Stimulated activated CD4-positive, alpha-beta T cell treated with anti-CD3 and anti-CD28 coated beads, Interleukin-4, amount 100 ng/mL, for 1 hour (primary cell): Measurements from ENCODE around the gene IGSF21.
A peak's percentile ranks its signal among the peaks of the same experiment; 100 is the strongest.

Source experiments
- DNase-seq: peaks from one replicate; pipeline ENCODE4 v3.0.0-alpha.2; 2020

IGSF21 gene

DNA sequence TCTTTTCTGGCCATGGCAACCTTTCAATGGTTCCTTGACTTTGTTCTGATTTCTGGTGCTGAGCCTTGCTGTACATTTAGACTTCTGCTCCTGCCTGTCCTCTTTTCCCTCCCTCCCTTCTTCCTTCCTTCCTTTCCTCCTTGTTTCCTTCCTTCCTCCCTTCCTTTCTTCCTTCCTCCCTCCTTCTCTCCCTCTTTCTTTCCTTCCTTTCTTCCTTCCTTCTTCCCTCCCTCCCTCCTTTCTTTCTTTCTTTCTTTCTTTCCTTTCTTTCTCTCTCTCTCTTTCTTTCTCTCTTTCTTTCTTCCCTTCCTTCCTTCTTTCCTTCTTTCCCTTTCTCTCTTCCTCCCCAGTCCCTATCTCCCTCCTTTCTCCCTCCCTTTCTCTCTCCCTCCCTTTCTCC lies 10.4 kb upstream of the IGSF21 start:
- no peak for DNase-seq

GRCh38 chr1:18099026-18099425 lies 8.6 kb upstream of the IGSF21 start:
- no peak for DNase-seq

DNA sequence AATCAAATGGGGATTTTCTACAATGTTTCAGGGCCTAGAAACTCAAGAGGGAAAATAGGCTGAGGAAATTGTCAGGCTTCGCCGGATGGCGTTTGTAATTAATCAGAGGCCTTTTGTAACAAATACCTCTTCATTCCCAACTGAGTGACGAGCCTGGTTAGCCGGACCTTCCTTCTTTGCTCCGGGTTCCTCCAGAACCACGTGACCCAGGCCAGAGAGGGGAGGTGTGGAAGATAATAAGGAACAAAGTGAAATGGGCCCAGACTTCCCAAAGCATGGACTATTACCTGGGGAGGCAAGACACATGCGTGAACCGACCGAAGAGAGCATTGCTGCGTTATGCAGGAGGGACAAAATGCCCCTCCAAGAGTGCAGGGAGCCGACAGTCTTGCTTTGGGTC lies 7.5 kb upstream of the IGSF21 start:
- DNase-seq: no peak

- peak; percentile 23 for DNase-seq
Observed at GRCh38 chr1:18100491-18101063, 7.0 kb upstream of the IGSF21 start.

GRCh38 chr1:18101508-18101907 lies 6.1 kb upstream of the IGSF21 start:
- DNase-seq: no peak

- no peak for DNase-seq
Observed at GRCh38 chr1:18103788-18104421, 3.7 kb upstream of the IGSF21 start.

- DNase-seq: no peak
Observed at GRCh38 chr1:18104546-18105100, 3.0 kb upstream of the IGSF21 start.

GRCh38 chr1:18105196-18105595 lies 2.4 kb upstream of the IGSF21 start:
- DNase-seq: no peak

DNA sequence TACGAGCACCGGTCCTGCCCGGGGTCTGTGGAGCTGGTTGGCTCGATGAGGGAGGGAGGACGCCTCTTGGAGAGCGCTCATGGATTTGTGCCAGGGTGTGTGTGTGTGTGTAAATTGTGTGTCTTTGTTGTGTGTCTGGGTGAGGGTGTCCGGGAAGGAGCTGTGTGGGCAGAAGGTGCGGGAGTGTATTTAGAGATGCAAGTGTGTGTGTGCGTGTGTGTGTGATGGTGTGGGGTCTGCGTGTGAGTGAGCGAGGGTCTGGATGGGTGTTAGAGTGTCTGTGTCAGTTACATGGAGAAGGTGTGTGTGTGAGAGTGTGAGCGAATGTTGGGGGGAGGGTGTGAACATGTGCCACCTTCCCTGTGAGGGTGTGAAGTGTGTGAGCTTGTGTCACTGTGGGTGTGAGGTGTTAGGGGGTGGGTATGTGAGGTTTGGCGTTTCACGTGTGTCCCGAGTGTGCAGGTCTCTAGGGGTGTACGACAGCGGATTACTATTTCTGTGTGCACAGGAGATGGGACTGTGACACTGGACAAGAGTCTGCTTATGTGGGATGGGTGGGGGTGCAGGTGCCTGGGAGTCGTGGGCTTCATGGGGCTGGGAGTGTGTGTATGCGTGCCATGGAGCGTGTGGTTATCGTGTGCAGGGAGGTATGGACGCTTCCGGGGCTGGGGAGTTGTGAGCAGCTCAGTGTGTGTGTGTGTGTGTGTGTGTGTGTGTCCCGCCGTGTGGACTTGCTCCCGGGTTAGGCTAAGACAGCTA lies 880 bp downstream of the IGSF21 start:
- DNase-seq: no peak

DNA sequence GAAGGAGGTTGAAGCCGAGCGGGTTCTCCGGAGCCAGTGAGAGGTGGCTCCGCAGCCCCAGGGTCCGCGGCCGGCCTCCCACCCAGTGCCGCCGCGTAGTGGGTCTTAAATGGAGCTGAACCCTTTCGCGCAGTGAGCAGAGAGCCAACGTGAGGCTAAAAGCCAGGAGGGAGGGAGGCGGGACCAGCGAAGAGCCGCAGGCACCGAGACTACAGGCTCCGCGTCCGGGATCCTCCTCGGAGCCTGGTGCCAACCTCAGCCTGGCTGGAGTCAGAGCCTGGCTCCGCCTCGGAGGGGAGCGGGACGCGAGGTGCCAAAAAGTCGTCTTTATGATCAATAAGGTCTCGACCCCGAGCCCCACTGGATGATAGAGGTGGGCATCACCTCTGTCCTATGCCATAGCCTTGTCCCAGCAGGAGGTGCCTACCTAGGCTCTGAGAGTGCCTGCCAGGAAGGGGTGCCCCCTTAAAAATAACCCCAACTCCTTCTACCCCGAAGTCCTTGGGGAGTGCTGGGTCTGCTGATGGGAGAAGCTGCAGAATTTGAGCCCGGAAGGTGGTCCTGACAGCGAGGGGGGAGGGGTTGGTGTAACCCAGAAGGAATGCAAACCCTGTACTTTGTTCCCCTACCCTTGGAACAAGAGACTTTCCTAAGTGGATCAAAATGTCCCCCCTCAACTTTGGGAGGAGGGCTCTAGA lies 1.6 kb downstream of the IGSF21 start:
- no peak for DNase-seq

GRCh38 chr1:18109756-18110597 lies 2.4 kb downstream of the IGSF21 start:
- peak; percentile 11 for DNase-seq

- DNase-seq: no peak
Observed at GRCh38 chr1:18110598-18110939, 3.0 kb downstream of the IGSF21 start.

GRCh38 chr1:18110968-18111367 lies 3.4 kb downstream of the IGSF21 start:
- peak; percentile 8 for DNase-seq

DNA sequence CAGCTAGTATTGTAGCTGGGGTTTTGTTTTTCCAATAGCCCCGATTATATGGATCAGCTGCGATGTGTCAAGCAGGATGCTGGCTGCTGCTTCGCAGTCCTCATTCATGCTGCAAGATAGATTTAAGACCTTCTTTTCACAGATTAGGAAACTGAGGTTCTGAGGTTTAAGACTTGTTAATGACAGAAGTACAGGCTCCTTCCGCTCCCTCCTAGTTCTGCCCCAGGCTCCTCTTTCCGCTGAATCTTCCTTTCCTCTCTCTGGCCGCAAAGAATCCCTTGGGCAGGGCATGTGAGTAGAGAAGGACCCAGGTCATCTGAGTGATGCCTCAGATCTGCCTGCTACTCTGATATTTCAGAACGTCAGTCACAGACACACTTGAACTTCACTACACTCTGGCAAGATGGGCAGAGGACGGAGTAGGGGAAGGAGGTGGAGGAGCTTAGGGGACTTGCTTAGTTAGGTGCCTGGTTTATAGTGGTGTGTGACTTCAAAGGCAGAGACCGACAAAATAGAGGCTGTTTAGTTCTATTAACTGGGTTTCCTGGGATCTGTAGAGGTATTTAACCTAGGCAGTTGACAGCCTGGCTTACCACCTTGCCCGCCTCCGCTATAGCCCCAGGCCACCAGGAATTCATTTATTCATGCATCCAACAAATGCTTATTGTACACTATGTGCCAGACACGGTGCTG lies 4.2 kb downstream of the IGSF21 start:
- DNase-seq: no peak

- DNase-seq: no peak
Observed at GRCh38 chr1:18112611-18113010, 5.0 kb downstream of the IGSF21 start.

- DNase-seq: no peak
Observed at GRCh38 chr1:18114726-18115410, 7.3 kb downstream of the IGSF21 start.

DNA sequence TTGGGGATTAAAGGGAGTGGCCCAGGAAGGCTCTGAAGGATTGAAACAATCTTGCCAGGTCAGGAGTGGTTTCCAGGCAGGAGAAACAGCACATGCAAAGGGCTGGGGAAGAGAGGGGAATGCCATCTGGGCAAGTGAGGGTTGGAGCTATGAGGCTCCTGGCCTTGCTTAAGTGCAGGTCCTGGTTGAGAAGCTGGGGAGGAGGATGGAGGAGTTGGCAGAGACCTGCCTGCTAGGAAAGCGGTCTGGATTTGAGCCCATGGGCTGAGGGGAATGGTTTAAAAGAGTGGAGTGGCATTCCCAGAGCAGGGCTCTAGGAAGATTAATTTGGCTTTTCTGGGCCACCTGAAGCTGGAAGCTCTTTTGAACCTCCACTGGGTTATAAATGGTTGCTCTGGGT lies 9.2 kb downstream of the IGSF21 start:
- DNase-seq: no peak

DNA sequence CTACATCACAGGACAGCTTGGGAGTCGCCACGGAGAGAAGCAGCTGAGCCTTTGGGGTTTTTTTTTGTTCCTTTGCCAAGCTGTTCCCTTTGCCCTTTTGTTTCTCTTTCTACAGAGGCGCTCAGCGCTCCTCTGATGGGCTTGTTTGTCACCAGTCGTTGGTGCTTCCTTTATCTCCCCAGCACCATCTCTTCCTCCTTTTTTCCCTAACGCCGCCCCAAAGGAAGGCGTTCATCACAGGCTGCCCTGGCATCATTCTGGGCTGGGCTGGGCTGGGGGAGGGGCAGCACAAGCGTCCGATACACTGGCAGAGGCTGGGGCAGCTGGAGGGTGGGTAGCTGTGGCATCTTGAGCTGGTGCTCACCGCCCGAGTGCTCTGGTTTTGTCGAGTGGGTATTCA lies 10.5 kb downstream of the IGSF21 start:
- no peak for DNase-seq

DNA sequence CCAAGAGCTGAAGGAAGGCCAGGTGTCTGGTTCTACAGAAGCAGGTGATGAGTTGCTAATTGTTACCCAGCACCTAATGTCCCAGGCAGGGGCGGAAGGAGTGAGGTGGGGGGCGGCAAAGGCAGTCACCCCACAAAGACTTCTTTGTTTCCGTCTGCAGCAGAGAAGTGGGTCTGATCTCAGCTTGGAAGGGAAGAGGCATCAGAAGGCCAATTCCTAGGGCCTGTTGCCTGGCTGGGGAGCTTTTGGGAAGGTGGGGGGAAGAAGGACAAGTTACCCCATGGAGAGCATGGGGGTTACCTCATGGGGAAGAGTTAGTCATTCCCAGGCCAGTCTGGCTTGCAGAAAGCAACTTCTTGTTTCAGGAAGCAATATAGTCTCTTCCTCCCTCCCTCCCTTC lies 10.9 kb downstream of the IGSF21 start:
- DNase-seq: no peak

- no peak for DNase-seq
Observed at GRCh38 chr1:18119289-18119688, 11.7 kb downstream of the IGSF21 start.

- DNase-seq: no peak
Observed at GRCh38 chr1:18119771-18120377, 12.3 kb downstream of the IGSF21 start.
